Lung (tissue), 16 donors: ENCODE measurements around the gene COLEC11. TPM values are rescaled to one million over a fixed set of nuclear protein-coding genes. Genes with fewer than 3 reads are reported as not detected.

Experiments
- ATAC-seq: fragments of 200-7000 bp; cut with Tn5 transposase; one replicate; pipeline ENCODE4 v1.9.1; 2020; ENCODE audit warnings: moderate number of reproducible peaks; ENCODE audit not compliant: insufficient read depth, low FRiP score
- DNase-seq, 3 donors: peaks; one replicate each; pipeline ENCODE4 v3.0.0-alpha.2; 2013 to 2017
- H3K27ac ChIP-seq, 2 donors: one replicate each; pipeline ENCODE4 v1.5.1; 2013; ENCODE audit warnings: mild to moderate bottlenecking in 2 of 2, moderate library complexity in 2 of 2, control low read depth in 1 of 2, inconsistent platforms in 1 of 2, low read depth in 1 of 2, low read length in 1 of 2
- H3K27me3 ChIP-seq, 3 donors: one replicate each; pipeline ENCODE4 v1.5.1; 2013; ENCODE audit warnings: low read length in 2 of 3; ENCODE audit not compliant: control insufficient read depth in 3 of 3, insufficient read depth in 3 of 3
- H3K36me3 ChIP-seq, 4 donors: one replicate each; pipeline ENCODE4 v1.5.1; 2013; ENCODE audit warnings: low read length in 4 of 4, mild to moderate bottlenecking in 1 of 4, moderate library complexity in 1 of 4; ENCODE audit not compliant: control insufficient read depth in 4 of 4, insufficient read depth in 4 of 4
- H3K4me1 ChIP-seq, 5 donors: one replicate each; pipeline ENCODE4 v1.5.1; 2013; ENCODE audit warnings: low read length in 5 of 5, mild to moderate bottlenecking in 2 of 5, moderate library complexity in 1 of 5; ENCODE audit not compliant: control insufficient read depth in 5 of 5, insufficient read depth in 5 of 5
- H3K4me3 ChIP-seq: one replicate; pipeline ENCODE4 v1.5.1; 2013; ENCODE audit warnings: mild to moderate bottlenecking, control low read depth, moderate library complexity
- H3K9ac ChIP-seq, 2 donors: one replicate each; pipeline ENCODE4 v1.5.1; 2013; ENCODE audit warnings: low read length in 2 of 2, control low read depth in 1 of 2; ENCODE audit not compliant: insufficient read depth in 1 of 2
- H3K9me3 ChIP-seq, 4 donors: one replicate each; pipeline ENCODE4 v1.5.1; 2013; ENCODE audit warnings: low read length in 3 of 4, mild to moderate bottlenecking in 1 of 4, moderate library complexity in 1 of 4; ENCODE audit not compliant: control insufficient read depth in 4 of 4, insufficient read depth in 3 of 4
- CTCF ChIP-seq: IDR thresholded peaks from 2 replicates; pipeline ENCODE4 v1.5.1; 2012; ENCODE audit warnings: mild to moderate bottlenecking; ENCODE audit errors: control extremely low read depth, extremely low read depth
- WGBS, 2 donors: extraction: QIAGEN DNeasy Blood & Tissue Kit; methylation state at CpG; one replicate each; pipeline ENCODE4 v1.1.7; 2013; 5-methylcytosine and 5-hydroxymethylcytosine counted together
- long read RNA-seq, 5 donors: transcript quantifications; one replicate each; lab custom pipeline, GENCODE V29; 2026
- polyA plus RNA-seq, 2 donors: library from polyadenylated mRNA; stranded (reverse); fragments of 200-250 nt; gene quantifications; one replicate each; pipeline ENCODE4 v1.2.1, GENCODE V29; 2013
- total RNA-seq, 2 donors: library from RNA; depleted of rRNA in 1 of 2; stranded (reverse); fragments of >200 nt in 1 of 2; gene quantifications; one replicate each; pipeline ENCODE4 v1.2.1, GENCODE V29; 2014 to 2021
- donor health status: control.
- donor health status: control.
- donor health status: Bipolar disorder and iron deficiency.
- donor health status: healthy.
- donor health status: DM: yes; HTN: yes; CAD: no.

The COLEC11 gene
- total RNA-seq (1 to 10 TPM in 1 of 2 donors, under 1 TPM in 1; 0.71 to 2.0 TPM), polyA plus RNA-seq (1 to 10 TPM; 1.9 to 3.7 TPM)
- long read RNA-seq, donor 1, partial matches to known transcripts: 262 of 272 reads
- long read RNA-seq, donor 1, other reads (novel, unspliced or antisense): 7 of 272 reads
- long read RNA-seq, donor 2, partial matches to known transcripts: 160 of 162 reads
- long read RNA-seq, donor 2, other reads (novel, unspliced or antisense): 0 of 162 reads
- long read RNA-seq, donor 3, partial matches to known transcripts: 142 of 154 reads
- long read RNA-seq, donor 3, other reads (novel, unspliced or antisense): 8 of 154 reads
- long read RNA-seq, donor 4, partial matches to known transcripts: 139 of 139 reads
- long read RNA-seq, donor 4, other reads (novel, unspliced or antisense): 0 of 139 reads
- long read RNA-seq, donor 5, partial matches to known transcripts: 288 of 302 reads
- long read RNA-seq, donor 5, other reads (novel, unspliced or antisense): 9 of 302 reads

- no peaks in the 10 kb centered on the region for H3K27me3 ChIP-seq
- H3K9me3 ChIP-seq: no peaks in the 10 kb centered on the region
- H3K27ac ChIP-seq: no peak within 1 kb of the TSS
- H3K4me1 ChIP-seq: peaks cover 0 to 36% (median 8%) of the 10 kb centered on the region in 5 donors
- DNase-seq (peak; percentile 68 to 76 (median 73)), ATAC-seq (no peak)
- H3K4me3 ChIP-seq: no peak within 1 kb of the TSS
- WGBS, 2 donors: 35 to 48% methylated on average over 38 to 40 of the region's 40 CpGs
- no peak for TF ChIP-seq CTCF
- no peak within 1 kb of the TSS for H3K9ac ChIP-seq
- no peaks in the 10 kb centered on the region for H3K36me3 ChIP-seq
These were observed at the start of gene COLEC11 for GRCh38 chr2:3594493-3595281. Gene COLEC11 (plus strand): TSS chr2:3595112. CDS start chr2:3604341, 9,229 bp downstream.

GRCh38 chr2:3545788-3546478 lies 49.0 kb upstream of the COLEC11 start:
- 92 to 95% methylated on average over 10 of the region's 10 CpGs for WGBS, 2 donors
- H3K9ac ChIP-seq: no peak overlapping the region
- no peaks in the 10 kb centered on the region for H3K4me1 ChIP-seq
- no peak overlapping the region for H3K4me3 ChIP-seq
- ATAC-seq: no peak
- H3K36me3 ChIP-seq: peaks cover 39 to 51% (median 43%) of the 10 kb centered on the region in 4 donors
- H3K27ac ChIP-seq: no peak overlapping the region
- H3K9me3 ChIP-seq: no peaks in the 10 kb centered on the region
- H3K27me3 ChIP-seq: no peaks in the 10 kb centered on the region
- DNase-seq: no peak
- TF ChIP-seq CTCF: no peak

- ATAC-seq: no peak
These were observed 47.0 kb upstream of the COLEC11 start for GRCh38 chr2:3547915-3548314.

More at GRCh38 chr2:3547915-3548314, 47.0 kb upstream of the COLEC11 start:
- Histone ChIP-seq H3K9me3 (no peaks in the 10 kb centered on the region), H3K27ac (no peak overlapping the region), H3K36me3 (peaks cover 35 to 49% (median 40%) of the 10 kb centered on the region in 4 donors), H3K9ac (no peak overlapping the region), H3K27me3 (no peaks in the 10 kb centered on the region), H3K4me3 (no peak overlapping the region), H3K4me1 (no peaks in the 10 kb centered on the region)
- TF ChIP-seq CTCF: no peak
- no peak for DNase-seq
- 96 to 98% methylated on average over 2 of the region's 2 CpGs for WGBS, 2 donors
